ENCODE results near the gene MPND.
"Not testable (repeated sequence)": the region's sequence is repeated elsewhere in the genome, so short reads cannot be mapped to it uniquely, and the experiment has no call there.

Gene MPND

DNA sequence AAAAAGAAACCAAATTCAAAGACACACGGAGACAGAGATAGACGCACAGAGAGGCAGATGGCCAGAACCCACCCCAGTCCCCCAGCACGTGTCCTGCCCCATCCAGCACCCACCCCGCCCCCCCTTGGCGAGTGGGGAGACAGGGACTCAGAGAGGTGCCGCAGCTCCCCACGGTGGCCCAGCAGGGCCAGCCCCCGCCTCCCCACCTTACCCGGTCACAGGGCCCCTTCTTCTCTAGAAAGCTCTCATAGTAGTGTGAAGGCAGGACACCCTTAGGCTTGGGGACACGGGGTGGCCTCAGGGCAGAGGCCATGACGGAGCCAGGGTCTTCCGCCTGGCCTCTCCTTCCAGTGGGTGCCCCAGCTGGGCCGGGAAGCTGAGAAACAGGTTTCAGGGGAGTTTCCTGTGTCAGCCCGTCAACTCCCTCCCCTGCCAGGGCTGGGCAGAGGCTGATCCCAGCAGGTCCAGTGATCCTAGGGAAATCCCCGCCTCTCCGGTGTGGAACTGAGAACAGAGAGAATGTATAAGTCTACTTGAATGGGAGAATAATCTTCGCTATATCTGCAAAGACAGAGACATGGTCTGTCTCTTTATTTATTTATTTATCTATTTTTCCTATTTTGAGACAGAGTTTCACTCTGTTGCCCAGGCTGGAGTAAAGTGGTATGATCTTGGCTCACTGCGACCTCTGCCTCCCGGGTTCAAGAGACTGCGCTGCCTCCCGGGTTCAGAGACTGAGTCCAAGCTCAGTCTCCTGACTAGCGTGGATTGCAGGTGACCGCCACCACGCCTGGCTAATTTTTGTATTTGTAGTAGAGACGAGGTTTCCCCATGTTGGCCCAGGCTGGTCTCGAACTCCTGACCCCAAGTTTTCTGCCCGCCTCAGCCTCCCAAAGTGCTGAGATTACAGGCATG lies 4.7 kb upstream of the MPND start, which contains the start of gene STAP2:
STAP2 (minus strand) TSS at position 387 of the 915 bp plus-strand sequence; CDS start at position 313, 74 bp downstream.
- no peak for FAIRE-seq
- DNase-seq (ENCODE audit: insufficient read length): no peak
- TF ChIP-seq TAF1 (IDR thresholded peaks at IDR 0.05; ENCODE audit: borderline replicate concordance, low read depth, low read length) (no peak), POLR2A (IDR thresholded peaks at IDR 0.05; ENCODE audit: low read depth, low read length) (no peak; the same call in 1 of the 2 replicates), POLR2AphosphoS5 (IDR thresholded peaks at IDR 0.05; ENCODE audit: low read depth, low read length) (no peak)

- no peak for DNase-seq (ENCODE audit: insufficient read length)
- FAIRE-seq: peak; percentile 9
- TF ChIP-seq POLR2A (IDR thresholded peaks at IDR 0.05; ENCODE audit: low read depth, low read length) (no peak), TAF1 (IDR thresholded peaks at IDR 0.05; ENCODE audit: borderline replicate concordance, low read depth, low read length) (0 out of 2 replicates have a peak, but pooled peaks have one; percentile 18)
Measured at GRCh38 chr19:4342314-4342614, 1.1 kb upstream of the MPND start.

- TF ChIP-seq POLR2AphosphoS5 (IDR thresholded peaks at IDR 0.05; ENCODE audit: low read depth, low read length): peak; percentile 87
- peak; percentile 88 for TF ChIP-seq POLR2A (IDR thresholded peaks at IDR 0.05; ENCODE audit: low read depth, low read length)
- TF ChIP-seq TAF1 (IDR thresholded peaks at IDR 0.05; ENCODE audit: borderline replicate concordance, low read depth, low read length): no peak; the same call in 1 of the 2 replicates
- DNase-seq (ENCODE audit: insufficient read length) (peak; percentile 90), FAIRE-seq (peak; percentile 96)
Measured at GRCh38 chr19:4342615-4343369, 570 bp upstream of the MPND start.

GRCh38 chr19:4345342-4346019 lies 2.1 kb downstream of the MPND start:
- FAIRE-seq (no peak), DNase-seq (ENCODE audit: insufficient read length) (no peak)
- TF ChIP-seq POLR2AphosphoS5 (IDR thresholded peaks at IDR 0.05; ENCODE audit: low read depth, low read length) (no peak), TAF1 (IDR thresholded peaks at IDR 0.05; ENCODE audit: borderline replicate concordance, low read depth, low read length) (no peak), POLR2A (IDR thresholded peaks at IDR 0.05; ENCODE audit: low read depth, low read length) (no peak)

DNA sequence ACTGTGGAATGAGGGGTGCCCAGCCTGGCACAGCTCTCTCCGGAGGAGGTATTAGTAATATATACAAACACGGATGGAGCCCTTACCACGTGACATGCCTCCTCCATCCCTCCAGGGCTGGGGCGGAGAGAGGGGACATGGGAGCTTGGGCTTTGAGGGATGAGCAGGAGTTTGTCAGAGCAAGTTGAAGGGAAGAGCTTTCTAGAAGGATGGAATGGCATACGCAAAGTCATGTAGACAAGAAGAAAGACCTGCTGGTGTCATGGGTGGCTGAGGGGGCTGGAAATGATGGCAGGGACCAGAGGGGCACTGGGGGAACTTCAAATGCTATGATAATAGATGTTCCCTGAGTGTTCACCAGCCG lies 2.6 kb downstream of the MPND start:
- FAIRE-seq (no peak), DNase-seq (ENCODE audit: insufficient read length) (no peak)

DNA sequence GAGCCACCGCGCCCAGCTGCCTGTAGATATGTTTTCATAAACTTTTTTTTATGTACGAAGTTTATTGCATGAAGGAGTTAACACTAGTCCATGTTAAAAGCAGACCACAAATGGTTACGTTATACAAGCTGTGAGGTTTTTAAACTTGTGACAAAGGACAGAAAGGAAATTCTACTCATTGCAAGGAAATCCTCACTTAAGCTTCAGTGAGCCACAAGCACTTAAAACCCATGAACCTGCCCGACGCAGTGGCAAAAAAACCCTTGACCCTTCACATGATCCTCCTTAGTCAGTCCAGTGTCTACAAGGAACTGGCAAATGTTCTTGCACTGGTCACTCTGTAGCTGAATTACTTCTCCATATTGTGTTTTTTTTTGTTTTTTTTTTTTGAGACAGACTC lies 4.2 kb downstream of the MPND start:
- TF ChIP-seq TAF1 (IDR thresholded peaks at IDR 0.05; ENCODE audit: borderline replicate concordance, low read depth, low read length) (no peak), POLR2AphosphoS5 (IDR thresholded peaks at IDR 0.05; ENCODE audit: low read depth, low read length) (no peak), POLR2A (IDR thresholded peaks at IDR 0.05; ENCODE audit: low read depth, low read length) (no peak)
- FAIRE-seq: no peak

More for the DNA sequence above, 2.6 kb downstream of the MPND start:
- TF ChIP-seq POLR2A (IDR thresholded peaks at IDR 0.05; ENCODE audit: low read depth, low read length) (no peak), TAF1 (IDR thresholded peaks at IDR 0.05; ENCODE audit: borderline replicate concordance, low read depth, low read length) (no peak), POLR2AphosphoS5 (IDR thresholded peaks at IDR 0.05; ENCODE audit: low read depth, low read length) (no peak)

GRCh38 chr19:4349225-4349624 lies 5.9 kb downstream of the MPND start:
- not testable (repeated sequence) for DNase-seq (ENCODE audit: insufficient read length); FAIRE-seq

More for the DNA sequence above, 4.2 kb downstream of the MPND start:
- DNase-seq (ENCODE audit: insufficient read length): no peak

- no peak for FAIRE-seq
- no peak for TF ChIP-seq TAF1 (IDR thresholded peaks at IDR 0.05; ENCODE audit: borderline replicate concordance, low read depth, low read length)
- TF ChIP-seq POLR2A (IDR thresholded peaks at IDR 0.05; ENCODE audit: low read depth, low read length): no peak
- TF ChIP-seq POLR2AphosphoS5 (IDR thresholded peaks at IDR 0.05; ENCODE audit: low read depth, low read length): no peak
- no peak for DNase-seq (ENCODE audit: insufficient read length)
Measured at GRCh38 chr19:4350111-4350510, 6.7 kb downstream of the MPND start.

DNA sequence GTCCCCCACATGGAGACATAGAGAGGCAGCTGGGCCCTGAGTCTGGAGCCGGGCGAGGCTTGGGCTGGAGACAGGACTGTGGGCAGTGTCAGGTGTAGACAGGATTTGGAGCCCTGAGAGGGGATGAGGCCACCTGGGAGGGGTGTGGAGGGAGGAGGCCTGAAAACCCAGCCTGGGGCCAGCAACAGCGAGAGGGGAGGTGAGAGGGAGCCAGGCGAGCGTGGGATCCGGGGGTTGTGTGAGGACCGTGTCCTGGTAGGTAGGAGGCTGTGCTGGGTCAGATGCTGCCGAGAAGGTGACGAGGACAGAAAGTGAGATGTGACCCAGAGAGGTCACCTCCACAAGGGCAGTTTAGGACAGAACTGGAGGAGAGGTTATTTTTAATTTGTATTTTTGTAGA lies 7.4 kb downstream of the MPND start:
- TF ChIP-seq POLR2AphosphoS5 (IDR thresholded peaks at IDR 0.05; ENCODE audit: low read depth, low read length) (no peak), TAF1 (IDR thresholded peaks at IDR 0.05; ENCODE audit: borderline replicate concordance, low read depth, low read length) (no peak), POLR2A (IDR thresholded peaks at IDR 0.05; ENCODE audit: low read depth, low read length) (no peak)
- no peak for DNase-seq (ENCODE audit: insufficient read length)
- FAIRE-seq: no peak

DNA sequence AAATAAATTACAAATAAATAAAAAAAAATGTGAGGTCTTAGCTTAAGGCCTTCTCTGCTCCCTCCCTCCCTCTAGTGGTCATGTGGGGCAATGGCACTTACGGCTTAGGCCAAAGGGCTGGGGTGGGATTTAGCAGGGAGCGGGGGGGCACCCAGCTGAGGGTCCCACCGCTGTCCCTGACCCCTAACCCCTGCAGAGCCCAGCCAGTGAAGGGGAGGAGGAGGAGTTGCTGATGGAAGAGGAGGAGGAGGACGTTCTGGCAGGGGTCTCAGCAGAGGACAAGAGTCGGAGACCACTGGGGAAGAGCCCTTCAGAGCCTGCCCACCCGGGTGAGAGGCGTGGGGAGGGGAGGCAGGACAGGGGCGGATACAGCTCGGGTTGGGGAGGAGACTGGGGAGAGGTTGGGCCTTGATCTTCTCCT lies 9.3 kb downstream of the MPND start:
- peak; percentile 71 for DNase-seq (ENCODE audit: insufficient read length)
- no peak for FAIRE-seq
- TF ChIP-seq POLR2AphosphoS5 (IDR thresholded peaks at IDR 0.05; ENCODE audit: low read depth, low read length): no peak

DNA sequence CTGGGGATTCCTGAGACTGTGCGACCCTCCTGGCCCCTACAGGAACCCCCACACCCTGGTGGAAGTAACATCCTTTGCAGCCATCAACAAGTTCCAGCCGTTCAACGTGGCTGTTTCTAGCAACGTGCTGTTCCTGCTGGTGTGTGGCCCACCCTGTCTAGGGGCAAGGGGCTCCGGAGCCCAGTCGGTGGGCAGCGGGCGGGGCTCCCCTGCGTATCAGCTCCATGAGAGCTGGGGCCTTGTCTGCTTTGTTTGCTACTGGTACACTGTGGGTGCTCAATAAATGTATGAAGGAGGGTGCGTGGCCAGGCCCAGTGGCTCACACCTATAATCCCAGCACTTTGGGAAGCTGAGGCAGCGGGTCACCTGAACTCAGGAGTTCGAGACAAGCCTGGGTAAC lies 10.9 kb downstream of the MPND start:
- TF ChIP-seq POLR2AphosphoS5 (IDR thresholded peaks at IDR 0.05; ENCODE audit: low read depth, low read length) (no peak), TAF1 (IDR thresholded peaks at IDR 0.05; ENCODE audit: borderline replicate concordance, low read depth, low read length) (no peak), POLR2A (IDR thresholded peaks at IDR 0.05; ENCODE audit: low read depth, low read length) (no peak)
- DNase-seq (ENCODE audit: insufficient read length): no peak
- no peak for FAIRE-seq

All from GM12892 (cell line).